ENCODE measurements around the gene CAMK1D. TPM values are rescaled to one million over a fixed set of nuclear protein-coding genes. Genes with fewer than 3 reads are reported as not detected.

CAMK1D gene
- total and polyA plus RNA-seq, 2 of the 8 experiments (the other 6 are each of a cell fraction or from before 2014, with no cell fraction given): 3.5 to 10.6 TPM

- no peaks in the 10 kb centered on the region for H3K9me3 ChIP-seq (ENCODE audit: insufficient read depth in 2 of 2, low read depth in 1 of 2, low read length in 1 of 2)
- H4K5ac ChIP-seq (ENCODE audit: insufficient read length, low read depth, low read length): no peak overlapping the region
- H3K4me2 ChIP-seq (ENCODE audit: insufficient read depth in 1 of 2, low read depth in 2 of 2, low read length in 2 of 2): no peak overlapping the region
- no peak overlapping the region for H2BK12ac ChIP-seq (ENCODE audit: low read depth, low read length)
- ChIA-PET CTCF (ENCODE audit: partially characterized antibody) (interaction anchor here (0.6 to 1.4 kb wide), 4 partner anchors 9 to 347 kb away, joined by 3 to 4 read pairs (median 3); no protein-coding TSS in a partner anchor), POLR2A (ENCODE audit: partially characterized antibody) (no interaction called here)
- H3K56ac ChIP-seq (replicated peaks; ENCODE audit: insufficient read length, low read depth, low read length): no peak overlapping the region
- no peak overlapping the region for H2BK15ac ChIP-seq (ENCODE audit: low read length)
- H3K79me1 ChIP-seq (ENCODE audit: low read depth, low read length): no peaks in the 10 kb centered on the region
- H3K9ac ChIP-seq (replicated peaks in 1 of 4; ENCODE audit: extremely low read depth in 1 of 4, low read depth in 3 of 4, low read length in 3 of 4): no peak overlapping the region
- H4K8ac ChIP-seq (ENCODE audit: extremely low read depth, insufficient read depth, low read length): no peak overlapping the region
- no peak overlapping the region for H3K18ac ChIP-seq (ENCODE audit: extremely low read depth, low read length)
- H3K23ac ChIP-seq (ENCODE audit: insufficient read length): no peak overlapping the region
- no peak overlapping the region for H2AK5ac ChIP-seq (ENCODE audit: low read depth, low read length)
- no peaks in the 10 kb centered on the region for H3K36me3 ChIP-seq (ENCODE audit: control insufficient read depth in 2 of 4, insufficient read depth in 4 of 4, low read length in 3 of 4)
- no peak overlapping the region for H3K4me3 ChIP-seq (ENCODE audit: extremely low read depth in 1 of 4, insufficient read depth in 2 of 4, low read depth in 3 of 4, low read length in 4 of 4)
- H3K27me3 ChIP-seq (replicated peaks in 1 of 4; ENCODE audit: control insufficient read depth in 3 of 4, extremely low read depth in 1 of 4, insufficient read depth in 3 of 4, low read length in 3 of 4): no peaks in the 10 kb centered on the region
- no peak for DNase-seq (ENCODE audit: low read depth in 1 of 2, low spot score in 2 of 2)
- H2BK20ac ChIP-seq (ENCODE audit: low read length): no peak overlapping the region
- H2AFZ ChIP-seq (ENCODE audit: low read length): no peak overlapping the region
- no peak overlapping the region for H2BK120ac ChIP-seq (replicated peaks; ENCODE audit: low read depth, low read length)
- no peaks in the 10 kb centered on the region for H3K4me1 ChIP-seq (replicated peaks in 1 of 4; ENCODE audit: control insufficient read depth in 3 of 4, insufficient read depth in 4 of 4, low read length in 3 of 4)
- no peak overlapping the region for H3K4ac ChIP-seq (replicated peaks; ENCODE audit: insufficient read length, low read depth, low read length)
- H3K27ac ChIP-seq (ENCODE audit: low read depth, low read length): no peak overlapping the region
- no peak overlapping the region for H4K91ac ChIP-seq (replicated peaks; ENCODE audit: insufficient read length, low read length)
- WGBS, 2 experiments (ENCODE audit: extremely low coverage in 1 of 2, insufficient coverage in 1 of 2, insufficient read length in 1 of 2, insufficient replicate concordance in 2 of 2, low coverage in 1 of 2, low lambda C conversion rate in 2 of 2, missing lambda C conversion rate in 1 of 2): 73% methylated on average over 7 of the region's 8 CpGs; no CpG with 5 or more reads in 1 of the 2 experiments
- H3K79me2 ChIP-seq (ENCODE audit: control insufficient read depth in 1 of 2, insufficient read depth in 2 of 2, low read length in 2 of 2): no peaks in the 10 kb centered on the region
- H4K20me1 ChIP-seq (replicated peaks in 1 of 2; ENCODE audit: control insufficient read depth in 1 of 2, insufficient read depth in 2 of 2, low read length in 2 of 2): no peaks in the 10 kb centered on the region
- no peak overlapping the region for H2BK5ac ChIP-seq (ENCODE audit: low read depth, low read length)
- H3K14ac ChIP-seq (ENCODE audit: insufficient read length): no peak overlapping the region
- H3K23me2 ChIP-seq (ENCODE audit: low read depth, low read length): no peaks in the 10 kb centered on the region
- TF ChIP-seq RNF2 (IDR thresholded peaks at IDR 0.05; ENCODE audit: borderline replicate concordance, low read depth, low read length, missing control alignments, poor library complexity, severe bottlenecking): no peak
- FAIRE-seq: no peak
Measured at GRCh38 chr10:12308736-12309375, 40.5 kb upstream of the CAMK1D start.

Measured in H1 (cell line).